Natural killer cell (primary cell): ENCODE data around the gene CHM. TPM values are rescaled to one million over a fixed set of nuclear protein-coding genes. Genes with fewer than 3 reads are reported as not detected.

Source experiments
- ATAC-seq, 3 donors: fragments of 150-1000 bp in 2 of 3; fragments of 200-7000 bp in 1 of 3; cut with Tn5 transposase; 1 replicate in 1 of 3; 2 replicates in 2 of 3; pipeline ENCODE4 v1.10.0; 2021; ENCODE audit warnings: mild to moderate bottlenecking in 2 of 3, moderate library complexity in 2 of 3
- DNase-seq, 2 donors: peaks; one replicate each; pipeline versions ENCODE4 v3.0.0 to v3.0.0-alpha.2; 2013 to 2021; ENCODE audit warnings: mixed read lengths in 1 of 2
- H3K27ac ChIP-seq: one replicate; pipeline ENCODE4 v1.5.1; 2013; ENCODE audit warnings: mild to moderate bottlenecking, low read length
- H3K27me3 ChIP-seq: one replicate; pipeline ENCODE4 v1.6.1; 2013; ENCODE audit warnings: low read length; ENCODE audit not compliant: control insufficient read depth, insufficient read depth
- H3K36me3 ChIP-seq: one replicate; pipeline ENCODE4 v1.6.1; 2013; ENCODE audit warnings: low read length; ENCODE audit not compliant: control insufficient read depth, insufficient read depth
- H3K4me1 ChIP-seq: one replicate; pipeline ENCODE4 v1.6.1; 2013; ENCODE audit warnings: low read length; ENCODE audit not compliant: control insufficient read depth, insufficient read depth
- H3K4me3 ChIP-seq: one replicate; pipeline ENCODE4 v1.5.1; 2013; ENCODE audit warnings: low read length
- H3K9me3 ChIP-seq: one replicate; pipeline ENCODE4 v1.6.1; 2013; ENCODE audit warnings: low read length; ENCODE audit not compliant: control insufficient read depth, insufficient read depth
- H3K27ac Mint-ChIP-seq, 2 donors: one replicate each; pipeline ENCODE4 v1.8.0; 2022; ENCODE audit warnings: mild to moderate bottlenecking in 2 of 2, mixed read lengths in 2 of 2, moderate library complexity in 1 of 2
- H3K27me3 Mint-ChIP-seq, 2 donors: one replicate each; pipeline ENCODE4 v1.8.0; 2022; ENCODE audit warnings: low read depth in 2 of 2, mixed read lengths in 2 of 2
- H3K36me3 Mint-ChIP-seq: one replicate; pipeline ENCODE4 v1.8.0; 2022; ENCODE audit warnings: mixed read lengths
- H3K4me1 Mint-ChIP-seq, 2 donors: one replicate each; pipeline ENCODE4 v1.8.0; 2022; ENCODE audit warnings: mixed read lengths in 2 of 2
- H3K4me3 Mint-ChIP-seq: one replicate; pipeline ENCODE4 v1.8.0; 2022; ENCODE audit warnings: mild to moderate bottlenecking, moderate library complexity, mixed read lengths
- H3K9me3 Mint-ChIP-seq, 2 donors: one replicate each; pipeline ENCODE4 v1.8.0; 2022; ENCODE audit warnings: mixed read lengths in 2 of 2
- WGBS: methylation state at CpG from one replicate; pipeline ENCODE4 v1.1.7; 2013; ENCODE audit warnings: missing lambda C conversion rate; ENCODE audit not compliant: insufficient coverage; 5-methylcytosine and 5-hydroxymethylcytosine counted together
- intact Hi-C: fragments of 100-400 bp; cut with micrococcal nuclease; formaldehyde crosslinking; loops from one replicate; pipeline ENCODE4 v1.14.2; 2022
- total RNA-seq, 4 donors: library from RNA; stranded (reverse); fragments of 120-200 nt in 1 of 4; gene quantifications; one replicate each; pipeline versions ENCODE4 v1.2.3 to v1.2.4, GENCODE V29; 2013 to 2022
- TF ChIP-seq, protein P1 (sequence below): fragments of 200-600 bp; IDR thresholded peaks from one replicate; pipeline ENCODE4 v1.8.0; 2022; ENCODE audit warnings: antibody characterized with exemption

CHM gene
- total RNA-seq, 3 donors from 2014 or later (not counting 1 experiment from before 2014, with no cell fraction given) = 11.8 to 20.2 (median 16.5) TPM

GRCh38 chrX:86039625-86040568 is 7.5 kb downstream of the CHM start:
- H3K36me3 ChIP-seq = no peaks in the 10 kb centered on the region
- TF ChIP-seq, protein P1, sequence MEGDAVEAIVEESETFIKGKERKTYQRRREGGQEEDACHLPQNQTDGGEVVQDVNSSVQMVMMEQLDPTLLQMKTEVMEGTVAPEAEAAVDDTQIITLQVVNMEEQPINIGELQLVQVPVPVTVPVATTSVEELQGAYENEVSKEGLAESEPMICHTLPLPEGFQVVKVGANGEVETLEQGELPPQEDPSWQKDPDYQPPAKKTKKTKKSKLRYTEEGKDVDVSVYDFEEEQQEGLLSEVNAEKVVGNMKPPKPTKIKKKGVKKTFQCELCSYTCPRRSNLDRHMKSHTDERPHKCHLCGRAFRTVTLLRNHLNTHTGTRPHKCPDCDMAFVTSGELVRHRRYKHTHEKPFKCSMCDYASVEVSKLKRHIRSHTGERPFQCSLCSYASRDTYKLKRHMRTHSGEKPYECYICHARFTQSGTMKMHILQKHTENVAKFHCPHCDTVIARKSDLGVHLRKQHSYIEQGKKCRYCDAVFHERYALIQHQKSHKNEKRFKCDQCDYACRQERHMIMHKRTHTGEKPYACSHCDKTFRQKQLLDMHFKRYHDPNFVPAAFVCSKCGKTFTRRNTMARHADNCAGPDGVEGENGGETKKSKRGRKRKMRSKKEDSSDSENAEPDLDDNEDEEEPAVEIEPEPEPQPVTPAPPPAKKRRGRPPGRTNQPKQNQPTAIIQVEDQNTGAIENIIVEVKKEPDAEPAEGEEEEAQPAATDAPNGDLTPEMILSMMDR = no peak
- no peaks in the 10 kb centered on the region for H3K4me1 ChIP-seq
- no peaks in the 10 kb centered on the region for H3K27me3 ChIP-seq
- H3K4me3 ChIP-seq = no peak overlapping the region
- ATAC-seq = no peak
- Mint-ChIP-seq H3K9me3 (no peaks in the 10 kb centered on the region), H3K4me1 (peaks cover 16 to 19% of the 10 kb centered on the region in 2 donors), H3K27me3 (no peaks in the 10 kb centered on the region), H3K27ac (no peak overlapping the region), H3K4me3 (no peak overlapping the region), H3K36me3 (no peaks in the 10 kb centered on the region)
- intact Hi-C loops = no loop called here
- 96% methylated on average over 17 of the region's 21 CpGs for WGBS
- H3K9me3 ChIP-seq = no peaks in the 10 kb centered on the region
- H3K27ac ChIP-seq = no peak overlapping the region
- DNase-seq = no peak

- no peak overlapping the region for H3K27ac Mint-ChIP-seq
- TF ChIP-seq, protein P1 = no peak
- DNase-seq (no peak), ATAC-seq (no peak)
- no peaks in the 10 kb centered on the region for H3K27me3 Mint-ChIP-seq
- intact Hi-C loops = no loop called here
- Histone ChIP-seq H3K4me3 (no peak overlapping the region), H3K9me3 (no peaks in the 10 kb centered on the region), H3K36me3 (no peaks in the 10 kb centered on the region), H3K4me1 (no peaks in the 10 kb centered on the region), H3K27me3 (no peaks in the 10 kb centered on the region), H3K27ac (no peak overlapping the region)
- H3K4me1 Mint-ChIP-seq = peaks cover 21 to 28% of the 10 kb centered on the region in 2 donors
- no peaks in the 10 kb centered on the region for H3K36me3 Mint-ChIP-seq
- no peak overlapping the region for H3K4me3 Mint-ChIP-seq
- H3K9me3 Mint-ChIP-seq = no peaks in the 10 kb centered on the region
Measured at GRCh38 chrX:86033385-86033784, 14.0 kb downstream of the CHM start.

DNA sequence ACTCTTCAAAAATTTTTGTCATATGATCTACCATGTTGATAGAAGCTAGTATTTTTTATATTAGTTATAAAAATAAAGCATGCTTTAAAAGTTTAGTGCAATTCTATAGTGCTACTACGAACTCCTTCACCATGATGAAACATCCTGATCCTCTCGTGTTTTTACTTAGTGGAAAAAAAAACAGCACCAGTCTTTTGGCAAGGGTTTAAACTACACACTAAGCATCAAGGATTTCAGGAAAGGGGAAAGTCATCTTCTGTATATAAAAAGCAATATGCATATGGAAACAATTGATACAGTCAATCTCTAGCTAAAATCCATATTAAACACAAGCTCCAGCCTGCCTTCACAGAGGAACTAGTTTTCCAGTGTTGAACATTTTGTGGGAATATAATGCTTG is 18.7 kb downstream of the CHM start:
- intact Hi-C loops = no loop called here
- no peaks in the 10 kb centered on the region for H3K36me3 ChIP-seq
- no peaks in the 10 kb centered on the region for H3K27me3 ChIP-seq
- Mint-ChIP-seq H3K27me3 (no peaks in the 10 kb centered on the region), H3K4me1 (peaks cover 13 to 18% of the 10 kb centered on the region in 2 donors), H3K4me3 (no peak overlapping the region), H3K27ac (no peak overlapping the region), H3K9me3 (no peaks in the 10 kb centered on the region), H3K36me3 (no peaks in the 10 kb centered on the region)
- ATAC-seq (no peak), DNase-seq (no peak)
- no peaks in the 10 kb centered on the region for H3K9me3 ChIP-seq
- no peak overlapping the region for H3K27ac ChIP-seq
- WGBS = 92% methylated on average over 2 of the region's 2 CpGs
- TF ChIP-seq, protein P1 = no peak
- H3K4me1 ChIP-seq = no peaks in the 10 kb centered on the region
- no peak overlapping the region for H3K4me3 ChIP-seq

- DNase-seq (no peak), ATAC-seq (no peak)
- Mint-ChIP-seq H3K4me1 (peaks cover 0 to 7% of the 10 kb centered on the region in 2 donors), H3K27me3 (no peaks in the 10 kb centered on the region), H3K27ac (no peak overlapping the region), H3K36me3 (no peaks in the 10 kb centered on the region), H3K4me3 (no peak overlapping the region), H3K9me3 (no peaks in the 10 kb centered on the region)
- no peaks in the 10 kb centered on the region for H3K27me3 ChIP-seq
- intact Hi-C loops = no loop called here
- no peaks in the 10 kb centered on the region for H3K9me3 ChIP-seq
- no peaks in the 10 kb centered on the region for H3K4me1 ChIP-seq
- no peak overlapping the region for H3K27ac ChIP-seq
- TF ChIP-seq, protein P1 = no peak
- H3K4me3 ChIP-seq = no peak overlapping the region
- no peaks in the 10 kb centered on the region for H3K36me3 ChIP-seq
Measured at GRCh38 chrX:86023811-86024210, 23.5 kb downstream of the CHM start.
